Astrocyte (in vitro differentiated cells and primary cell): ENCODE data around the gene EP400. TPM values are rescaled to one million over a fixed set of nuclear protein-coding genes. Genes with fewer than 3 reads are reported as not detected.

Source experiments
- DNase-seq: peaks from one replicate; pipeline ENCODE4 v3.0.0-alpha.2; 2010; ENCODE audit warnings: low read depth
- FAIRE-seq: peaks from 2 replicates; lab custom pipeline; 2011; peaks lifted over from hg19 to GRCh38; lab: Jason Lieb, UNC
- H2AFZ ChIP-seq: 2 replicates; pipeline ENCODE4 v1.6.0; 2012; ENCODE audit warnings: low read depth, low read length, inconsistent platforms
- H3K27ac ChIP-seq: 2 replicates; pipeline ENCODE4 v1.5.1; 2011; ENCODE audit warnings: low read depth, low read length, inconsistent platforms
- H3K27me3 ChIP-seq: 2 replicates; pipeline ENCODE4 v1.6.0; 2011; ENCODE audit warnings: low read length, inconsistent platforms; ENCODE audit not compliant: insufficient read depth
- H3K36me3 ChIP-seq: 2 replicates; pipeline ENCODE4 v1.5.1; 2011; ENCODE audit warnings: low read length, inconsistent platforms; ENCODE audit not compliant: insufficient read depth
- H3K4me1 ChIP-seq: 2 replicates; pipeline ENCODE4 v1.5.1; 2011; ENCODE audit warnings: low read length, inconsistent platforms; ENCODE audit not compliant: insufficient read depth
- H3K4me2 ChIP-seq: 2 replicates; pipeline ENCODE4 v1.6.0; 2012; ENCODE audit warnings: low read length, inconsistent platforms
- H3K4me3 ChIP-seq: 2 replicates; pipeline ENCODE4 v1.5.1; 2011; ENCODE audit warnings: low read depth, mild to moderate bottlenecking, low read length, inconsistent platforms; ENCODE audit not compliant: insufficient read depth
- H3K79me2 ChIP-seq: 2 replicates; pipeline ENCODE4 v1.6.0; 2012; ENCODE audit warnings: mild to moderate bottlenecking, low read length, inconsistent platforms; ENCODE audit not compliant: insufficient read depth
- H3K9ac ChIP-seq: 2 replicates; pipeline ENCODE4 v1.6.0; 2012; ENCODE audit warnings: mild to moderate bottlenecking, low read length, inconsistent platforms
- H3K9me3 ChIP-seq: 2 replicates; pipeline ENCODE4 v1.5.1; 2012; ENCODE audit warnings: low read depth, mild to moderate bottlenecking, low read length, inconsistent platforms; ENCODE audit not compliant: insufficient read depth
- H4K20me1 ChIP-seq: 2 replicates; pipeline ENCODE4 v1.6.0; 2012; ENCODE audit warnings: low read length, inconsistent platforms; ENCODE audit not compliant: insufficient read depth
- H3K27ac Mint-ChIP-seq: one replicate; pipeline ENCODE4 v1.8.0; 2021; ENCODE audit warnings: mild to moderate bottlenecking, mixed read lengths; ENCODE audit not compliant: unreplicated experiment
- H3K27me3 Mint-ChIP-seq: one replicate; pipeline ENCODE4 v1.8.0; 2021; ENCODE audit warnings: low read depth, mixed read lengths; ENCODE audit not compliant: unreplicated experiment
- H3K36me3 Mint-ChIP-seq: one replicate; pipeline ENCODE4 v1.8.0; 2021; ENCODE audit warnings: low read depth, mixed read lengths; ENCODE audit not compliant: unreplicated experiment
- H3K4me1 Mint-ChIP-seq: one replicate; pipeline ENCODE4 v1.8.0; 2021; ENCODE audit warnings: low read depth, mixed read lengths; ENCODE audit not compliant: unreplicated experiment
- H3K4me3 Mint-ChIP-seq: one replicate; pipeline ENCODE4 v1.8.0; 2021; ENCODE audit warnings: mild to moderate bottlenecking, moderate library complexity, mixed read lengths; ENCODE audit not compliant: unreplicated experiment
- H3K9me3 Mint-ChIP-seq: one replicate; pipeline ENCODE4 v1.8.0; 2021; ENCODE audit warnings: mild to moderate bottlenecking, mixed read lengths; ENCODE audit not compliant: unreplicated experiment
- EZH2 ChIP-seq: IDR thresholded peaks from 2 replicates; pipeline ENCODE4 v1.6.1; 2012; ENCODE audit warnings: mild to moderate bottlenecking, low read length, inconsistent platforms; ENCODE audit not compliant: insufficient read depth
- total RNA-seq: library from RNA; stranded (reverse); gene quantifications from 2 replicates; pipeline ENCODE4 v1.2.1, GENCODE V29; 2021
- TF ChIP-seq, protein P1 (sequence below): IDR thresholded peaks from 2 replicates; pipeline ENCODE4 v1.5.1; 2011; ENCODE audit warnings: low read depth, mild to moderate bottlenecking, inconsistent platforms, low read length, moderate library complexity; ENCODE audit not compliant: insufficient read depth

The EP400 gene
- total RNA-seq, 1 donor from 2014 or later, result 39.8 TPM

DNA sequence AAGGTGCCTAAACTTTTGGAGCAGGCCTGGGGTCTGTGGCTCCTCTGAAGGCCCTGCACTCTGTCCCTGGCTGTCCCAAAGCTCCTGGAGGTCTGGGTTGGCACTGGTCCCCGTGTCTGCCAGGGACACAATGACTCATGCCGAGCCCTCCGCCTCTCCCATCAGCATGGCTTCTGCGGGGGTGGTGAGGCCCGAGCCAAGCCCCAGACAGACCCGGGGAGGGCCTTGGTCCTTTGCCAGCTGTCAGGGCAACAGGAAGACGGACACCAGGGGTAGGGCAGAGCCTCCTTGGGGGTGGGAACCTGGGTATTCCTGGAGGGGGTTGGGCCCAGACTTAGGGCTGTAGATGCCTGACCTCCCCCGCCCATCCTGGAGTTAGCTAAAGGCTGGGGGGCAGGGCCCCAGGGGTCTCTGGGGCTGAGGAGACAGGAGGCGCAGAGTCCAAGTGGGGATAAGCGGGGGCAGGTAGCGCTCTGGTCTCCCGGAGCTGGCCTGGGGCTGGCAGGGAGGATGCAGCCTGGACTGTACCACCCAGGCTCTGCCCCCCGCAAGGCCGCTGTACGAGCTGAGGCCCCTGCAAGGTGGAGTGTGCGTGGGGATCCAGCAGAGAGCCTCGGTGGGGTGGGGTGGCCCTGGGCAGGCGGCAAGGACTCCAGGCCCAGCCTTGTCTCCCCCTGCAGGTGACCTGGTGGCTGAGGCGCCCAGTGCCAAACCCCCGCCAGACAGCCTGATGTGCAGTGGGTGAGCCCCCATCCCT, 37.0 kb upstream of the EP400 start:
- peaks cover 12% of the 10 kb centered on the region for H3K4me1 Mint-ChIP-seq
- no peak overlapping the region for H2AFZ ChIP-seq
- TF ChIP-seq, protein P1, sequence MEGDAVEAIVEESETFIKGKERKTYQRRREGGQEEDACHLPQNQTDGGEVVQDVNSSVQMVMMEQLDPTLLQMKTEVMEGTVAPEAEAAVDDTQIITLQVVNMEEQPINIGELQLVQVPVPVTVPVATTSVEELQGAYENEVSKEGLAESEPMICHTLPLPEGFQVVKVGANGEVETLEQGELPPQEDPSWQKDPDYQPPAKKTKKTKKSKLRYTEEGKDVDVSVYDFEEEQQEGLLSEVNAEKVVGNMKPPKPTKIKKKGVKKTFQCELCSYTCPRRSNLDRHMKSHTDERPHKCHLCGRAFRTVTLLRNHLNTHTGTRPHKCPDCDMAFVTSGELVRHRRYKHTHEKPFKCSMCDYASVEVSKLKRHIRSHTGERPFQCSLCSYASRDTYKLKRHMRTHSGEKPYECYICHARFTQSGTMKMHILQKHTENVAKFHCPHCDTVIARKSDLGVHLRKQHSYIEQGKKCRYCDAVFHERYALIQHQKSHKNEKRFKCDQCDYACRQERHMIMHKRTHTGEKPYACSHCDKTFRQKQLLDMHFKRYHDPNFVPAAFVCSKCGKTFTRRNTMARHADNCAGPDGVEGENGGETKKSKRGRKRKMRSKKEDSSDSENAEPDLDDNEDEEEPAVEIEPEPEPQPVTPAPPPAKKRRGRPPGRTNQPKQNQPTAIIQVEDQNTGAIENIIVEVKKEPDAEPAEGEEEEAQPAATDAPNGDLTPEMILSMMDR, result no peak
- no peak for TF ChIP-seq EZH2
- H3K27me3 ChIP-seq, result no peaks in the 10 kb centered on the region
- H3K27ac ChIP-seq, result peak overlapping the region; percentile 43
- peaks cover 21% of the 10 kb centered on the region for H3K4me1 ChIP-seq
- FAIRE-seq (no peak), DNase-seq (peak; percentile 80)
- H3K27ac Mint-ChIP-seq, result no peak overlapping the region
- H3K4me3 ChIP-seq, result no peak overlapping the region
- no peaks in the 10 kb centered on the region for H3K79me2 ChIP-seq
- peak overlapping the region; percentile 36 for H3K9ac ChIP-seq
- no peaks in the 10 kb centered on the region for H3K9me3 Mint-ChIP-seq
- H3K4me3 Mint-ChIP-seq, result peak overlapping the region; percentile 40
- peaks cover 8% of the 10 kb centered on the region for H3K36me3 Mint-ChIP-seq
- H3K9me3 ChIP-seq, result no peaks in the 10 kb centered on the region
- peaks cover 23% of the 10 kb centered on the region for H4K20me1 ChIP-seq
- no peaks in the 10 kb centered on the region for H3K36me3 ChIP-seq
- H3K27me3 Mint-ChIP-seq, result no peaks in the 10 kb centered on the region
- peak overlapping the region; percentile 68 for H3K4me2 ChIP-seq

DNA sequence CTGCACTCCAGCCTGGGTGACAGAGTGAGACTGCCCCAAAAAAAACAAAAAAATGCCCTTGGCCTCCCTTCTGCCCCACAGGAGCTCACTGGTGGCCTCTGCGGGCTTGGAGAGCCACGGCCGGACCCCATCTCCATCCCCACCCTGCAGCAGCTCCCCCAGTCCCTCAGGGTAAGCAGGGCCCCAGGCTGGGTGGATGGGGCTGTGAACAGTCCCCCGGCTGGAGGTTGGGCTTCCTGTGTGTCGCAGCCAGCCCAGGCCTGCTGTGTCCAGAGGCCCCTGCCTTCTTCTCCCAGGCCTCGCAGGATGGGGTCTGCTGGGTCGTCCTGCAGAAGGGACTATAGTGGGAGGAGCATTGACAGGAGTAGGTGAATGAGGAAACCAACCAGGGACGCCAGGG, 36.1 kb upstream of the EP400 start:
- H3K4me2 ChIP-seq, result no peak overlapping the region
- Mint-ChIP-seq H3K27me3 (no peaks in the 10 kb centered on the region), H3K27ac (no peak overlapping the region), H3K9me3 (no peaks in the 10 kb centered on the region), H3K36me3 (peaks cover 8% of the 10 kb centered on the region), H3K4me3 (no peak overlapping the region), H3K4me1 (peaks cover 12% of the 10 kb centered on the region)
- H2AFZ ChIP-seq, result no peak overlapping the region
- H3K27ac ChIP-seq, result no peak overlapping the region
- no peaks in the 10 kb centered on the region for H3K9me3 ChIP-seq
- peaks cover 28% of the 10 kb centered on the region for H4K20me1 ChIP-seq
- H3K9ac ChIP-seq, result no peak overlapping the region
- DNase-seq (no peak), FAIRE-seq (no peak)
- no peaks in the 10 kb centered on the region for H3K36me3 ChIP-seq
- H3K4me3 ChIP-seq, result no peak overlapping the region
- TF ChIP-seq EZH2, result no peak
- TF ChIP-seq, protein P1, result no peak
- H3K4me1 ChIP-seq, result peaks cover 21% of the 10 kb centered on the region
- H3K79me2 ChIP-seq, result no peaks in the 10 kb centered on the region
- H3K27me3 ChIP-seq, result no peaks in the 10 kb centered on the region

DNA sequence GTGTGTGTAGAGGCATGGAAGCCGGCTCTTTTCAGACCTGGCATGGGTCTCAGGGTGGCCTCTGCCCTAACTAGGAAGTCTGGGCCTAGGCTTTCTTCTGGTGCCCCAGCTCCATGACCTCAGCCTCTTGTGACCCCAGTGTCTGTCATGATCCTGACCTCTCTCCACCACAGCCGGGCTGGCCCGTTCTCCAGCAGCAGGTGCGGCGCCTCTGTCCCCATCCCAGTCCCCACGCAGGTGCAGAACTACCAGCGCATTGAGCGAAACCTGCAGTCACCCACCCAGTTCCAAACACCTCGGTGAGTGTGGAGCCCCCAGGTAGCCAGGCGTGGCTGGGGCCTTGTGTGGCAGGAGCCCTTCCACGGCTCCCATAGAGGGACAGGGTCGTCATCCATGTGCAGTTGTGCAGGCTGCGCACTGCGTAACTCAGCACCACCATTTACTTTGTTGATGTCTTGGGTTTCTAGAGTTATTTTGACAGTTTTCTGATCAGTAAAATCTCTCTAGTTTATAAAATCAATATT, 35.5 kb upstream of the EP400 start:
- H3K27ac Mint-ChIP-seq, result no peak overlapping the region
- Histone ChIP-seq H3K4me3 (no peak overlapping the region), H3K27me3 (no peaks in the 10 kb centered on the region), H3K4me2 (no peak overlapping the region), H3K79me2 (no peaks in the 10 kb centered on the region), H3K9ac (no peak overlapping the region), H3K27ac (no peak overlapping the region), H2AFZ (no peak overlapping the region), H4K20me1 (peaks cover 28% of the 10 kb centered on the region), H3K4me1 (peaks cover 21% of the 10 kb centered on the region), H3K9me3 (no peaks in the 10 kb centered on the region), H3K36me3 (no peaks in the 10 kb centered on the region)
- FAIRE-seq (no peak), DNase-seq (no peak)
- H3K9me3 Mint-ChIP-seq, result no peaks in the 10 kb centered on the region
- H3K27me3 Mint-ChIP-seq, result no peaks in the 10 kb centered on the region
- H3K4me1 Mint-ChIP-seq, result peaks cover 12% of the 10 kb centered on the region
- TF ChIP-seq EZH2, result no peak
- TF ChIP-seq, protein P1, result no peak
- H3K4me3 Mint-ChIP-seq, result no peak overlapping the region
- peaks cover 8% of the 10 kb centered on the region for H3K36me3 Mint-ChIP-seq
